SK-N-SH (cell line): ENCODE results near the gene SECTM1. TPM values are rescaled to one million over a fixed set of nuclear protein-coding genes. Genes with fewer than 3 reads are reported as not detected.

Experiments
- CTCF ChIA-PET: fragments of 300-600, 350-600 bp; formaldehyde crosslinking; extraction: SDS; loops from one replicate; lab custom pipeline; 2021; lab: Yijun Ruan, JAX
- POLR2A ChIA-PET: fragments of 350-600 bp; sonication (Branson Sonifier 250); formaldehyde crosslinking; extraction: SDS; loops from one replicate; lab custom pipeline; 2020; ENCODE audit warnings: antibody characterized with exemption, inconsistent platforms; lab: Yijun Ruan, JAX
- DNase-seq: peaks from one replicate; pipeline ENCODE4 v3.0.0; 2012
- H2AFZ ChIP-seq: fragments of 200-600 bp; sonication (generic); 2 replicates; pipeline ENCODE4 v1.8.1; 2016; ENCODE audit warnings: antibody characterized with exemption, mild to moderate bottlenecking, low read depth
- H3F3A ChIP-seq: fragments of 200-600 bp; sonication (generic); replicated peaks from 2 replicates; pipeline ENCODE3; 2016; ENCODE audit warnings: antibody characterized with exemption, mild to moderate bottlenecking; ENCODE audit not compliant: insufficient read depth
- H3K27ac ChIP-seq, 2 experiments: fragments of 200-500 bp in 1 of 2; fragments of 200-600 bp in 1 of 2; sonication (Bioruptor generic) in 1 of 2; sonication (generic), shearing (Covaris generic) in 1 of 2; 2 replicates each; pipeline versions ENCODE4 v1.5.1 to v1.6.1; 2014 to 2016; ENCODE audit warnings: low read depth in 2 of 2, inconsistent platforms in 1 of 2, low read length in 1 of 2, mild to moderate bottlenecking in 1 of 2, mixed read lengths in 1 of 2
- H3K27me3 ChIP-seq: fragments of 200-600 bp; sonication (generic), shearing (Covaris generic); 2 replicates; pipeline ENCODE4 v1.6.1; 2016; ENCODE audit warnings: mixed run types; ENCODE audit not compliant: insufficient read depth
- H3K36me3 ChIP-seq, 2 experiments: fragments of 200-500 bp in 1 of 2; fragments of 200-600 bp in 1 of 2; sonication (Bioruptor generic) in 1 of 2; sonication (generic) in 1 of 2; replicated peaks in 1 of 2; 2 replicates each; pipeline versions ENCODE3 to v1.5.1; 2014 to 2016; ENCODE audit warnings: low read length in 1 of 2, mild to moderate bottlenecking in 1 of 2; ENCODE audit not compliant: insufficient read depth in 2 of 2, control insufficient read depth in 1 of 2
- H3K4me1 ChIP-seq, 2 experiments: fragments of 200-500 bp in 1 of 2; fragments of 200-600 bp in 1 of 2; sonication (Bioruptor generic) in 1 of 2; sonication (generic), shearing (Covaris generic) in 1 of 2; 2 replicates each; pipeline versions ENCODE4 v1.5.1 to v1.6.1; 2014 to 2016; ENCODE audit warnings: low read depth in 1 of 2, low read length in 1 of 2, mixed run types in 1 of 2; ENCODE audit not compliant: insufficient read depth in 2 of 2, control insufficient read depth in 1 of 2
- H3K4me2 ChIP-seq: fragments of 200-600 bp; sonication (generic), shearing (Covaris generic); 2 replicates; pipeline ENCODE4 v1.6.1; 2017; ENCODE audit warnings: mixed run types
- H3K4me3 ChIP-seq, 2 experiments: fragments of 200-500 bp in 1 of 2; fragments of 200-600 bp in 1 of 2; sonication (Bioruptor generic) in 1 of 2; sonication (generic), shearing (Covaris generic) in 1 of 2; 2 replicates each; pipeline versions ENCODE4 v1.5.1 to v1.8.1; 2014 to 2016; ENCODE audit warnings: low read depth in 2 of 2, inconsistent platforms in 1 of 2, low read length in 1 of 2, mild to moderate bottlenecking in 1 of 2, mixed read lengths in 1 of 2, moderate library complexity in 1 of 2
- H3K79me2 ChIP-seq: fragments of 200-600 bp; sonication (generic); 2 replicates; pipeline ENCODE4 v1.8.1; 2017; ENCODE audit warnings: mild to moderate bottlenecking; ENCODE audit not compliant: insufficient read depth
- H3K9ac ChIP-seq: fragments of 200-600 bp; sonication (generic); 2 replicates; pipeline ENCODE4 v1.6.1; 2017; ENCODE audit warnings: mixed run types
- H3K9me2 ChIP-seq: fragments of 200-600 bp; sonication (generic); 2 replicates; pipeline ENCODE4 v1.6.1; 2017; ENCODE audit warnings: mixed run types
- H3K9me3 ChIP-seq: fragments of 200-600 bp; sonication (generic); 2 replicates; pipeline ENCODE4 v1.6.1; 2017; ENCODE audit warnings: mixed run types, mild to moderate bottlenecking, moderate library complexity
- H4K20me1 ChIP-seq: fragments of 200-600 bp; sonication (generic); 2 replicates; pipeline ENCODE4 v1.6.1; 2017; ENCODE audit warnings: mild to moderate bottlenecking, mixed run types; ENCODE audit not compliant: insufficient read depth
- ELF1 ChIP-seq: IDR thresholded peaks from 2 replicates; pipeline ENCODE4 v1.4.0; 2012
- EZH2phosphoT487 ChIP-seq: fragments of 200-600 bp; sonication (generic); IDR thresholded peaks from 2 replicates; pipeline ENCODE4 v1.6.1; 2017; ENCODE audit warnings: low read depth, mixed run types, mild to moderate bottlenecking, antibody characterized with exemption, moderate library complexity, borderline replicate concordance
- FOSL2 ChIP-seq: IDR thresholded peaks from 2 replicates; pipeline ENCODE4 v1.4.0; 2012; ENCODE audit warnings: low read depth, mild to moderate bottlenecking, moderate library complexity, borderline replicate concordance
- FOXJ3 ChIP-seq: sonication (generic); formaldehyde crosslinking; IDR thresholded peaks from 2 replicates; pipeline ENCODE4 v1.5.1; 2020; ENCODE audit warnings: mild to moderate bottlenecking, missing genetic modification reagents
- GATA2 ChIP-seq: sonication (generic); formaldehyde crosslinking; IDR thresholded peaks from 2 replicates; pipeline ENCODE4 v1.5.0; 2020; ENCODE audit warnings: mild to moderate bottlenecking, missing genetic modification reagents
- IRF3 ChIP-seq: fragments of 150-350 bp; IDR thresholded peaks from 2 replicates; pipeline ENCODE4 v1.6.1; 2016; ENCODE audit warnings: mild to moderate bottlenecking, low read depth, low read length
- JUND ChIP-seq: IDR thresholded peaks from 2 replicates; pipeline ENCODE4 v1.4.0; 2012
- MAX ChIP-seq: IDR thresholded peaks from 2 replicates; pipeline ENCODE4 v1.4.0; 2012; ENCODE audit warnings: low read depth
- MEF2A ChIP-seq: IDR thresholded peaks from 2 replicates; pipeline ENCODE4 v1.4.0; 2012; ENCODE audit warnings: low read depth, borderline replicate concordance
- MXI1 ChIP-seq: IDR thresholded peaks from 2 replicates; pipeline ENCODE4 v1.6.1; 2012; ENCODE audit warnings: mild to moderate bottlenecking, low read depth, low read length, improper control_type of control experiment
- NFIC ChIP-seq: IDR thresholded peaks from 2 replicates; pipeline ENCODE4 v1.4.0; 2012; ENCODE audit warnings: borderline replicate concordance
- NRF1 ChIP-seq: IDR thresholded peaks from 2 replicates; pipeline ENCODE4 v1.6.1; 2012; ENCODE audit warnings: low read depth, mild to moderate bottlenecking, low read length
- PBX3 ChIP-seq: IDR thresholded peaks from 2 replicates; pipeline ENCODE4; 2012
- RAD21 ChIP-seq: IDR thresholded peaks from 2 replicates; pipeline ENCODE4 v1.6.1; 2012; ENCODE audit warnings: mild to moderate bottlenecking, low read length
- RXRA ChIP-seq: IDR thresholded peaks from 2 replicates; pipeline ENCODE4 v1.4.0; 2012; ENCODE audit warnings: low read depth, mild to moderate bottlenecking, borderline replicate concordance
- TAF1 ChIP-seq: IDR thresholded peaks from 2 replicates; pipeline ENCODE4 v1.6.1; 2012; ENCODE audit warnings: low read depth, mild to moderate bottlenecking, low read length, moderate library complexity, borderline replicate concordance
- TCF12 ChIP-seq: IDR thresholded peaks from 2 replicates; pipeline ENCODE4 v1.4.0; 2012
- USF1 ChIP-seq: IDR thresholded peaks from 2 replicates; pipeline ENCODE4 v1.4.0; 2012; ENCODE audit warnings: low read depth, borderline replicate concordance
- YY1 ChIP-seq: IDR thresholded peaks from 2 replicates; pipeline ENCODE4 v1.4.0; 2012; ENCODE audit warnings: low read depth, mild to moderate bottlenecking
- ZBTB33 ChIP-seq: IDR thresholded peaks from 2 replicates; pipeline ENCODE4 v1.4.0; 2012; ENCODE audit warnings: low read depth, borderline replicate concordance
- WGBS: methylation state at CpG from one replicate; pipeline ENCODE4 v1.1.6; 2017; ENCODE audit warnings: low lambda C conversion rate; 5-methylcytosine and 5-hydroxymethylcytosine counted together
- polyA plus RNA-seq, 3 experiments: library from polyadenylated mRNA; depleted of rRNA; stranded (reverse); fragments of >200 nt; gene quantifications; 2 replicates each; pipeline ENCODE4 v1.2.3, GENCODE V29; 2012

The SECTM1 gene
- polyA plus RNA-seq, 1 of the 3 experiments (the other 2 are of a cell fraction) = 3.8 TPM

GRCh38 chr17:82295472-82295814 is 38.1 kb downstream of the SECTM1 start:
- H3K4me1 ChIP-seq = peaks cover 28 to 37% of the 10 kb centered on the region in 2 experiments; a peak in 3 of 4 replicates
- no peaks in the 10 kb centered on the region for H4K20me1 ChIP-seq
- no peak for DNase-seq
- 82% methylated on average over 4 of the region's 4 CpGs for WGBS
- H2AFZ ChIP-seq = no peak overlapping the region
- no peaks in the 10 kb centered on the region for H3K9me3 ChIP-seq
- H3K4me2 ChIP-seq = no peak overlapping the region
- ChIA-PET POLR2A (no interaction called here), CTCF (interaction anchor here (15.1 kb wide), 1 partner anchor 56 kb away, joined by 153 read pairs; no protein-coding TSS in a partner anchor)
- H3K9ac ChIP-seq = no peak overlapping the region
- no peaks in the 10 kb centered on the region for H3K9me2 ChIP-seq
- no peak overlapping the region for H3K4me3 ChIP-seq
- no peaks in the 10 kb centered on the region for H3K36me3 ChIP-seq
- H3F3A ChIP-seq = peaks cover 37% of the 10 kb centered on the region
- H3K27me3 ChIP-seq = no peaks in the 10 kb centered on the region
- TF ChIP-seq PBX3 (no peak), MAX (no peak), NFIC (no peak), TCF12 (no peak), NRF1 (no peak), RXRA (no peak), GATA2 (CRISPR knock-in tag) (no peak), FOXJ3 (CRISPR knock-in tag) (no peak), USF1 (no peak), IRF3 (no peak), TAF1 (no peak), MEF2A (no peak), FOSL2 (no peak), EZH2phosphoT487 (no peak), ELF1 (no peak), JUND (no peak), ZBTB33 (no peak), RAD21 (no peak), MXI1 (no peak), YY1 (no peak)
- no peak overlapping the region for H3K27ac ChIP-seq
- peaks cover 5% of the 10 kb centered on the region for H3K79me2 ChIP-seq
